Ascending aorta (tissue), 2 donors: Measurements from ENCODE around the gene IGFL1. TPM values are rescaled to one million over a fixed set of nuclear protein-coding genes. Genes with fewer than 3 reads are reported as not detected.
"Not testable (repeated sequence)": the region's sequence is repeated elsewhere in the genome, so short reads cannot be mapped to it uniquely, and the experiment has no call there.

Source experiments
- DNase-seq, 2 donors: peaks; one replicate each; pipeline ENCODE4 v3.0.0-alpha.2; 2019; ENCODE audit warnings: low spot score in 2 of 2
- H3K27ac ChIP-seq, 2 donors: fragments of 200-600 bp; sonication (generic); one replicate each; pipeline ENCODE4 v1.5.1; 2016 to 2017; ENCODE audit warnings: mild to moderate bottlenecking in 1 of 2
- H3K27me3 ChIP-seq: fragments of 200-600 bp; sonication (generic); one replicate; pipeline ENCODE4 v1.5.1; 2017
- H3K36me3 ChIP-seq, 2 donors: fragments of 200-600 bp; sonication (generic); one replicate each; pipeline ENCODE4 v1.5.1; 2016
- H3K4me1 ChIP-seq, 2 donors: fragments of 200-600 bp; sonication (generic); one replicate each; pipeline ENCODE4 v1.5.1; 2016 to 2017; ENCODE audit warnings: mild to moderate bottlenecking in 1 of 2
- H3K4me3 ChIP-seq, 2 donors: fragments of 200-600 bp; sonication (generic); one replicate each; pipeline ENCODE4 v1.5.1; 2016 to 2017; ENCODE audit warnings: mild to moderate bottlenecking in 1 of 2
- H3K9me3 ChIP-seq, 2 donors: fragments of 200-600 bp; sonication (generic); one replicate each; pipeline ENCODE4 v1.5.1; 2016
- CTCF ChIP-seq, 3 experiments: fragments of 200-600 bp in 2 of 3; fragments of 450-650 bp in 1 of 3; sonication (generic) in 2 of 3; IDR thresholded peaks; one replicate each; pipeline ENCODE4 v1.5.1; 2016 to 2019; ENCODE audit warnings: antibody characterized with exemption in 3 of 3, mild to moderate bottlenecking in 1 of 3, moderate library complexity in 1 of 3
- intact Hi-C: fragments of 100-400 bp; cut with DNase I; formaldehyde crosslinking; loops from one replicate; pipeline ENCODE4 v1.15.1; 2023
- total RNA-seq: library from RNA; depleted of rRNA; stranded (reverse); fragments of >200 nt; gene quantifications from one replicate; pipeline ENCODE4 v1.1.0, GENCODE V29; 2016

Gene IGFL1
- total RNA-seq, 1 donor from 2014 or later = not detected

- Histone ChIP-seq H3K9me3 (no peaks in the 10 kb centered on the region), H3K4me3 (no peak overlapping the region), H3K4me1 (peaks cover 0 to 6% of the 10 kb centered on the region in 2 donors), H3K27ac (no peak overlapping the region), H3K36me3 (no peaks in the 10 kb centered on the region), H3K27me3 (no peaks in the 10 kb centered on the region)
- intact Hi-C loops = no loop called here
- no peak for DNase-seq
- TF ChIP-seq CTCF (IDR thresholded peaks at IDR 0.05) = no peak
These were observed 23.4 kb upstream of the IGFL1 start for GRCh38 chr19:46206176-46206575.

DNA sequence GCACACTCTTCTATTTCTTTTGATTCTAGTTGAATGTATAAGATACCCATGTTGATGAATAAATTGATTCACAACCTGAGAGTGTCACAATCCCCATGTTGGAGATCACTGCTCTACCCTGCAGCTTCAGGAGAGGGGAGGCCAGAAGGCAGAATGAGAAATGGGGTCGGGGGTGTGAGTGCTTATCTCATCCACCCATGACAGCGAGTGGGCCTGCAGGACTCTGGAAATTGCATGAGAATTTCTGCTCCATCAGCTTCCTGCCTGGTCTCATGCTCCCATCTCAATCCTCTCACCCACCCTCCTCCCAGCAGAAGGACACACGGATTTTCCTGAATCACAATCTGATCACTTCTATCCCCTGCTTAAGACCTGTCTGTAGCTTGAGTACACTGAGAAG lies 22.9 kb upstream of the IGFL1 start:
- Histone ChIP-seq H3K27me3 (no peaks in the 10 kb centered on the region), H3K27ac (no peak overlapping the region), H3K9me3 (no peaks in the 10 kb centered on the region), H3K4me3 (no peak overlapping the region), H3K36me3 (no peaks in the 10 kb centered on the region), H3K4me1 (peaks cover 0 to 11% of the 10 kb centered on the region in 2 donors)
- no peak for DNase-seq
- no peak for TF ChIP-seq CTCF (IDR thresholded peaks at IDR 0.05)
- intact Hi-C loops = no loop called here

- H3K27me3 ChIP-seq, H3K4me3 ChIP-seq, H3K27ac ChIP-seq, H3K9me3 ChIP-seq, intact Hi-C loops, H3K36me3 ChIP-seq, DNase-seq: not testable (repeated sequence)
- peaks cover 0 to 11% of the 10 kb centered on the region in 2 donors for H3K4me1 ChIP-seq
These were observed 21.7 kb upstream of the IGFL1 start for GRCh38 chr19:46207858-46208257.

DNA sequence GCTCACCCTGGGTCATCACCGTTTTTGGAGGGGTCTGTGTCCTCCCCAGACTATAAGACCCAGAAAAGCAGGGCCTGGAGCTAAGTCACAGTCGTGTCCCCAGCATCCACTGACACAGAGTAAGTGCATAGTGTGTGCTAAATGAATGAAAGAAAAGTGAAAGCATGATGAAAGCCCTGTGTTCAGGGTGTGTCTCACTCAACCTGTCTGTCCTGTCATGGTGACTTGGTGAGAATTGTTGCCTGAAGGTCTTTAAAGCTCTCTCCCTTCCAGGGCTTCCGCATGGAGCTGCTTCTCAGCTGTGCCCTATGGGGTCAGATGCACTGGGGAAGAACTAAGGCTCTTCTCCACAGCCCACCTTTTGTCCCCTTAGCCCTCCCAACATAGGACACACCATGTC lies 20.5 kb upstream of the IGFL1 start:
- H3K27ac ChIP-seq = no peak overlapping the region
- intact Hi-C loops = no loop called here
- no peak for TF ChIP-seq CTCF (IDR thresholded peaks at IDR 0.05)
- no peaks in the 10 kb centered on the region for H3K27me3 ChIP-seq
- H3K4me1 ChIP-seq = peaks cover 0 to 11% of the 10 kb centered on the region in 2 donors
- H3K4me3 ChIP-seq = no peak overlapping the region
- no peaks in the 10 kb centered on the region for H3K36me3 ChIP-seq
- no peaks in the 10 kb centered on the region for H3K9me3 ChIP-seq
- DNase-seq = no peak

GRCh38 chr19:46209472-46209871 lies 20.1 kb upstream of the IGFL1 start:
- Histone ChIP-seq H3K4me1 (peaks cover 0 to 11% of the 10 kb centered on the region in 2 donors), H3K4me3 (no peak overlapping the region), H3K36me3 (no peaks in the 10 kb centered on the region), H3K9me3 (no peaks in the 10 kb centered on the region), H3K27ac (no peak overlapping the region), H3K27me3 (no peaks in the 10 kb centered on the region)
- DNase-seq = no peak
- intact Hi-C loops = no loop called here
- TF ChIP-seq CTCF (IDR thresholded peaks at IDR 0.05) = no peak

- H3K9me3 ChIP-seq = no peaks in the 10 kb centered on the region
- TF ChIP-seq CTCF (IDR thresholded peaks at IDR 0.05) = no peak
- DNase-seq = no peak
- no peaks in the 10 kb centered on the region for H3K27me3 ChIP-seq
- intact Hi-C loops = no loop called here
- no peak overlapping the region for H3K4me3 ChIP-seq
- H3K36me3 ChIP-seq = no peaks in the 10 kb centered on the region
- H3K4me1 ChIP-seq = peaks cover 0 to 11% of the 10 kb centered on the region in 2 donors
- no peak overlapping the region for H3K27ac ChIP-seq
These were observed 18.9 kb upstream of the IGFL1 start for GRCh38 chr19:46210669-46211068.
